ENCODE data around the gene DUS1L.
A peak's percentile ranks its signal among the peaks of the same experiment; 100 is the strongest.

The DUS1L gene

GRCh38 chr17:82055023-82055964, 10.3 kb downstream of the DUS1L start:
- DNase-seq (ENCODE audit: low spot score): no peak

DNA sequence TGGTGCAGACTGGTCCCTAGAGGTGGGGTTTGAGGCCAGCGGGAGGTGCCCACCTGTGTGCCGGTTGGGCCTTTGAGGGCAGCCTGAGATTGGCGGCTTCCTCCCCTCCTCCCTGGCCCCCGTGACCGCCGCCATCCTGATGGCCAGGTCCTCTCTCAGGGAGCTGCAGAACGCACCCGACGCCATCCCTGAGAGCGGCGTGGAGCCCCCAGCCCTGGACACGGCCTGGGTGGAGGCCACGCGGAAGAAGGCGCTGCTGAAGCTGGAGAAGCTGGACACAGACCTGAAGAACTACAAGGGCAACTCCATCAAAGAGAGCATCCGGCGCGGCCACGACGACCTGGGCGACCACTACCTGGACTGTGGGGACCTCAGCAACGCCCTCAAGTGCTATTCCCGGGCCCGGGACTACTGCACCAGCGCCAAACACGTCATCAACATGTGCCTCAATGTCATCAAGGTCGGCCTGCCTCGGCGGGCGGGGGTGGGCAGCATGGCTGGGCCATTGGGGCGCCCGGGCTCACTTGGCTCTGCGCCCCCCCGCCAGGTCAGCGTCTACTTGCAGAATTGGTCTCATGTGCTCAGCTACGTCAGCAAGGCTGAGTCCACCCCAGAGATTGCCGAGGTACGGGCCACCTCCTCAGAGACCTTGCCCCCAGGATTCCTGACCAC, 11.1 kb downstream of the DUS1L start:
- DNase-seq (ENCODE audit: low spot score): no peak

- no peak for DNase-seq (ENCODE audit: low spot score)
Measured at GRCh38 chr17:82053556-82054263, 11.9 kb downstream of the DUS1L start.

GRCh38 chr17:82053130-82053529, 12.5 kb downstream of the DUS1L start:
- no peak for DNase-seq (ENCODE audit: low spot score)

DNA sequence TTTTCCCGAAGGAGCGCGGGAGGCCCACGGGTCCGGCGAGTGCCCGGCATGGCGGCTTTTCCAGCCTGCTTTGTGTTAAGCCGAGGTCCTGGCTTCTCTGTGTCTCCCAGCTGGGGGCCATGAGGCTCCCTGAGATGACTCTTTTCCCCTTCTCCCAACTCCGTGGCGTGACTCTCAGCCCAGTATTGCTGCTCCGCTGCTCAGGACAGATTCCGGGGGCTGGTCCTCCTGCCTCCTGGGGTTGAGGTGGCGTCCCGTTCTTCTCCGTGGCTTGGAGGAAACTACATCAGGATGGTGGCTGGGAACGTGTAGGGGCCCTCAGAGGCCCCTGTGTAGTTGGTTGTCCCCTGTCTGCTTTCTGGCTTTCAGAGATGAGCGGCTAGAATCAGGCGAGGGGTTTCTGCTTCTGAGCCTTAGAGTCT, 13.0 kb downstream of the DUS1L start:
- DNase-seq (ENCODE audit: low spot score): no peak

DNA sequence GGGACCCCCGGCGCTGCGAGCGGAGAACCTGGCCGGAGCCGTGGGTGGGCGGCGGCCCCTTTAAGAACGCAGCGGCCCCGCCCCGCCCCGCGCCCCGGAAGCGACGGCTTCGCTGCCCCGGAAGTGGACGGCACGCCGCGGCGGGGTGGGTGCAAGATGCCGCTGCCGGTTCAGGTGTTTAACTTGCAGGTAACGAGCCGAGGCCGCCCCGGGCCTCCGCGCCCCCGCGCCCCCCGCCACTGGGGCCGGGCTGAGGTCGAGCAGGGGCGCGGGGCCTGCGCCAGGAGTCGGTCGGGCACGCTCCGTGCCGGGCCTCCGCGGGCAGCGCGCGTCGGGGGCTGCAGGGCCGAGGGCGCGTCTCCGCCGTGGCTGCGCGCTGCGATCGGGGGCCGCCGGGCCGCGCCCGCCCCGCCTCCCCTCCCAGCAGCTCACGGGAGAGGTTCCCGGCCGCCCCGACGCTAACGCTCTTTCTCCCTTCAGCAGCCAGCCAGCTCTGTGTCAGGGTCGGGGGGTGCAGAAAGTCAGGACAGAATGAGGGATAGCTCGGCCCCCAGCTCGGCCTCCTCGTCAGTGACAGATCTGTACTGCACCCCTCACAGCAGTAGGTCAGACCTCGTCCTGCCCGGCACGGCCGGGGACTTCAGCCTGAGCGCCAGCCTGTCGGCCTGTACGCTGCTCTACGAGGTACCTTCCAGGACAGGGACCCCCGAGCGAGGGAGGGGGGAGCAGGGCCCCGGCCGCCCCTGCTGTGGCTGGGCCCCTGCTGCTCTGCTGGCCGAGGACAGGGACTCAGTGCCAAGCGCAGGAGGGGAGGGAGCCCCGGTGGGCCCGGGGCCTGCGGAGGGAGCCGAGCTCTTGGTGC, 13.6 kb downstream of the DUS1L start, which contains the start of the genes GPS1 and RFNG:
TSS of gene GPS1 (plus strand) at position 123 of the 862 bp plus-strand sequence. CDS start at position 157, 34 bp downstream.
TSS of gene RFNG (minus strand) at position 36 of the 862 bp plus-strand sequence. CDS start 45 bp downstream, outside the sequence.
- DNase-seq (ENCODE audit: low spot score): peak; percentile 74

- DNase-seq (ENCODE audit: low spot score): no peak
Measured at GRCh38 chr17:82050761-82051641, 14.6 kb downstream of the DUS1L start.

GRCh38 chr17:82050152-82050760, 15.3 kb downstream of the DUS1L start:
- no peak for DNase-seq (ENCODE audit: low spot score)

GRCh38 chr17:82049521-82049971, 16.1 kb downstream of the DUS1L start:
- no peak for DNase-seq (ENCODE audit: low spot score)

GRCh38 chr17:82049106-82049505, 16.5 kb downstream of the DUS1L start:
- DNase-seq (ENCODE audit: low spot score): no peak

GRCh38 chr17:82048571-82048971, 17.0 kb downstream of the DUS1L start:
- no peak for DNase-seq (ENCODE audit: low spot score)

DNA sequence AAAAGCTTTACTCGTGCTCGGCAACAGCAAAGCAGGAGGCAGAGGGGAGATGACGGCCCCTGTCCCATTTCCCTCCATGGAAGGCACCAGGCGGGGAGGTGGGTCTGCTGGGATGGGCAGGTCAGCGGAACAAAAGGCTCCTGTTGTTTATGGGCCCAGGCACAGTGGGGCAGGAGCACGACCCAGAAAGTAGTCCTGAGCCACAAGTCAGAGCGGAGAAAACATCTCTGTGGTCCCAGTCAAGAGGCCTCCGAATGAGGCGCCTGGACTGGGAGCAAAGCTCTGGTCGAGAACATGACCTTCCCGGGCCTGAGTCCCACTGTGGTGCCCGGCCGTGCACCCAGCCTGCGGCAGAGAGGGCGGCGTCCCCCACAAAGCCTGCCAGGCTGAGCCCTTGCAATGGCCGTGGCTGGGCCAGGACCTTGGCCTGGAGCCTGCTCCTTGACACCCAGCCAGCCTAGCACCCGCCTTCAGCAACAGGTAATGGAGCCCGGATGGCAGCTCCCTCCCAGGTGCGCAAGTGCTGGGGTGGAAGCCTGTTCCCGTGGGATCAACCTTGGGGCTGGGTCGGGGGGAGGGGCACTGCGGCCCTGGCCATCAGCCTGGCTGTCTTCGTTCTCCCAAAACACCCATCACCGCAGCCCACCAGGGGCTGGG, 17.6 kb downstream of the DUS1L start:
- DNase-seq (ENCODE audit: low spot score): no peak

- DNase-seq (ENCODE audit: low spot score): no peak
Measured at GRCh38 chr17:82047379-82047778, 18.2 kb downstream of the DUS1L start.

DNA sequence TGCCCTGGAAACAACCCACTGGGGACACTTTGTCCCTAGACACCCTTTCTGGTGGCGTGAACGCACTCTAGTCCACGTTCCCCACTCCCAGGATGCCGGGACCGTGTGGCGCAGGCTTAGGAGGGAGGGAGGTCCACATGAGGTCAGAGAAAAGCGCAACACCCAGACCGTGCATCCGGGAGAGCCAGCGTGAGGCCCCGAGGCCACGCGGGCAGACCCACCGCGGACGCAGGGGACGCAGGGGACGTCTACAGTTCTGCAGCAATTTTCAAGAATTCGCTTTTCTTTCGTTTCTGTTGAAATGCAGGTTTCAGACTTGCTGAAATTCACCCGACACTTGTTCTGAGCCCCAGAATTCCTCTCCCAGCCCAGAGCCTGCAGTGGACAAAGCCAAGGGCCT, 18.7 kb downstream of the DUS1L start:
- DNase-seq (ENCODE audit: low spot score): no peak

GRCh38 chr17:82045936-82046484, 19.6 kb downstream of the DUS1L start:
- DNase-seq (ENCODE audit: low spot score): no peak

DNA sequence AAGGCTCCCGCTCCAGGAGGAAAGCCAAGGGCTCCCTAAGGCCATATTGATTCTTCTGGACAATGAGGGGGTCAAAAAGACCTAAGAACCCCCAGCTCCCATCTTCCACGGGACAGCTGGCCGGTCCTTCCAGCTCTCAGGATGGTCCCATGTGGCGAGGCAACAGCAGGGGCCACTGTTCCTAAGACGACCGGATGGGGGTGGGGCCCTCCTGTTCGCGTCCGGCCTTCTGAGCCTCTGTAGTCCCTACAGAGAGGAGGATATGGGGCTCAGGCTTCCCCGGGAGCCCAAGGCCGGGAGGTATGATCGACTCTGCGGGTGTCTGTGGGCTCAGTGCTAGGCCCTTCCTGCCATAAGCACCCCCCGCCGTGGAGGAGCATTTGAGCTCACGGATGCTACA, 22.1 kb downstream of the DUS1L start:
- DNase-seq (ENCODE audit: low spot score): no peak

- no peak for DNase-seq (ENCODE audit: low spot score)
Measured at GRCh38 chr17:82042649-82043048, 23.0 kb downstream of the DUS1L start.

DNA sequence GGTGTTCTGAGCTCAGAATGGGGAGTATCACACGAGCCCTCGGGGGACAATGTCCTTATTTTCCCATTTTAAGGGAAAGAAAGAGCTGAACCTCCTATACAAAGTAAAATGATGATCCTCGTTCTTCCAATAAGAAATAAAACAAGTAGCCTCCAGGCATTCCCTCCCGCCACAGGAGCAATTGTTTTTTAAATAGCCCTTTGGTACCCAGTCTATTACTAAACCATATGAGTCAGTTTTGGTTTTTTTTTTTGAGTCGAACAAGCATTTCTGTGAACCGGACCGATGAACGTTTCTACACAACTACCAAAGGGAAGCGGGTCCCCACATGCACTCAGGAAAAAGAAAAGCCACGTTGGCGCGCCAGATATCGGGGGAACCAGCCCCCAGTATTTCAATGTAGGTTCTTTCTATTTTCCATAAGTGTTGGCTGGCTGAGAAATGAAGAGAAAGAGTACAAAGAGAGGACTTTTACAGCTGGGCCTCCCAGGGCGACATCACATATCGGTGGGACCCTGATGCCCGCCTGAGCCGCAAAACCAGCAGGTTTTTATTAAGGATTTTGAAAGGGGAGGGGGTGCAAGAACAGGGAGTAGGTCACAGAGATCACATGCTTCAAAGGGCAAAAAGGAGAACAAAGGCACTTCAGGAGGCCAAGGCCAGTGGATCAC, 24.3 kb downstream of the DUS1L start:
- DNase-seq (ENCODE audit: low spot score): no peak
